Measurements from ENCODE around the gene MCTP1. TPM values are rescaled to one million over a fixed set of nuclear protein-coding genes. Genes with fewer than 3 reads are reported as not detected.

The MCTP1 gene
- total and polyA plus RNA-seq, 2 donors: 5.9 to 20.2 TPM

DNA sequence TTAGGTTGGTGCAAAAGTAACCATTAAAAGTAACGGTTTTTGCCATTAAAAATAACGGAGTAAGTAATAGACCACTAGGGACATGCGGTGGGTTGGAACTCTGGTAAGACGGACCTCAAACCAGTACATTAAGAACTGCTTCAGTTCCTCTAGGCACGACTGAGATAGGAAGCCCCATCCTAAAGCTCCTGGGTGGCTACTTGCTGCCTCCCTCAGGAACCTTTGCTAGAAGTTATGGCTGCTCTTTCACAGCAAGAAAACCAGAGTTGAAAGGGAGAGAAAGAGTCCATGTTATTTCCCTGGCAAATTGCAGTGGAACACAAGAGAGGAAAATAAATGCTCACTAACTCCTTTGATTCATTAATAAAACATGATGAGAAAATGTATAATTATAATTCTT, 47.6 kb downstream of the MCTP1 start:
- Histone ChIP-seq H3K9me3 (ENCODE audit: control insufficient read depth in 2 of 2, insufficient read depth in 1 of 2, low read length in 1 of 2) (no peaks in the 10 kb centered on the region), H3K4me3 (ENCODE audit: low read length in 2 of 2) (no peak overlapping the region), H3K27me3 (ENCODE audit: control insufficient read depth in 2 of 2, insufficient read depth in 1 of 2, low read length in 1 of 2) (no peaks in the 10 kb centered on the region), H3K27ac (ENCODE audit: low read depth in 1 of 2, low read length in 1 of 2) (no peak overlapping the region), H3K4me1 (ENCODE audit: control insufficient read depth in 2 of 2, insufficient read depth in 2 of 2, low read length in 2 of 2) (no peaks in the 10 kb centered on the region), H3K36me3 (ENCODE audit: control insufficient read depth in 2 of 2, insufficient read depth in 2 of 2, low read length in 1 of 2) (no peaks in the 10 kb centered on the region)
- DNase-seq (ENCODE audit: low read depth in 6 of 9, low spot score in 9 of 9): no peak
- WGBS: 91% methylated on average over 5 of the region's 5 CpGs

GRCh38 chr5:95235439-95235982, 49.4 kb downstream of the MCTP1 start:
- Histone ChIP-seq H3K4me3 (ENCODE audit: low read length in 2 of 2) (no peak overlapping the region), H3K27ac (ENCODE audit: low read depth in 1 of 2, low read length in 1 of 2) (no peak overlapping the region), H3K9me3 (ENCODE audit: control insufficient read depth in 2 of 2, insufficient read depth in 1 of 2, low read length in 1 of 2) (no peaks in the 10 kb centered on the region), H3K4me1 (ENCODE audit: control insufficient read depth in 2 of 2, insufficient read depth in 2 of 2, low read length in 2 of 2) (no peaks in the 10 kb centered on the region), H3K27me3 (ENCODE audit: control insufficient read depth in 2 of 2, insufficient read depth in 1 of 2, low read length in 1 of 2) (no peaks in the 10 kb centered on the region), H3K36me3 (ENCODE audit: control insufficient read depth in 2 of 2, insufficient read depth in 2 of 2, low read length in 1 of 2) (no peaks in the 10 kb centered on the region)
- no peak for DNase-seq (ENCODE audit: low read depth in 6 of 9, low spot score in 9 of 9)
- 99% methylated on average over 1 of the region's 1 CpG for WGBS

- Histone ChIP-seq H3K4me3 (ENCODE audit: low read length in 2 of 2) (no peak overlapping the region), H3K9me3 (ENCODE audit: control insufficient read depth in 2 of 2, insufficient read depth in 1 of 2, low read length in 1 of 2) (no peaks in the 10 kb centered on the region), H3K4me1 (ENCODE audit: control insufficient read depth in 2 of 2, insufficient read depth in 2 of 2, low read length in 2 of 2) (no peaks in the 10 kb centered on the region), H3K27me3 (ENCODE audit: control insufficient read depth in 2 of 2, insufficient read depth in 1 of 2, low read length in 1 of 2) (no peaks in the 10 kb centered on the region), H3K27ac (ENCODE audit: low read depth in 1 of 2, low read length in 1 of 2) (no peak overlapping the region), H3K36me3 (ENCODE audit: control insufficient read depth in 2 of 2, insufficient read depth in 2 of 2, low read length in 1 of 2) (no peaks in the 10 kb centered on the region)
- no peak for DNase-seq (ENCODE audit: low read depth in 6 of 9, low spot score in 9 of 9)
- WGBS: 97% methylated on average over 2 of the region's 2 CpGs
Measured at GRCh38 chr5:95229646-95230045, 55.2 kb downstream of the MCTP1 start.

DNA sequence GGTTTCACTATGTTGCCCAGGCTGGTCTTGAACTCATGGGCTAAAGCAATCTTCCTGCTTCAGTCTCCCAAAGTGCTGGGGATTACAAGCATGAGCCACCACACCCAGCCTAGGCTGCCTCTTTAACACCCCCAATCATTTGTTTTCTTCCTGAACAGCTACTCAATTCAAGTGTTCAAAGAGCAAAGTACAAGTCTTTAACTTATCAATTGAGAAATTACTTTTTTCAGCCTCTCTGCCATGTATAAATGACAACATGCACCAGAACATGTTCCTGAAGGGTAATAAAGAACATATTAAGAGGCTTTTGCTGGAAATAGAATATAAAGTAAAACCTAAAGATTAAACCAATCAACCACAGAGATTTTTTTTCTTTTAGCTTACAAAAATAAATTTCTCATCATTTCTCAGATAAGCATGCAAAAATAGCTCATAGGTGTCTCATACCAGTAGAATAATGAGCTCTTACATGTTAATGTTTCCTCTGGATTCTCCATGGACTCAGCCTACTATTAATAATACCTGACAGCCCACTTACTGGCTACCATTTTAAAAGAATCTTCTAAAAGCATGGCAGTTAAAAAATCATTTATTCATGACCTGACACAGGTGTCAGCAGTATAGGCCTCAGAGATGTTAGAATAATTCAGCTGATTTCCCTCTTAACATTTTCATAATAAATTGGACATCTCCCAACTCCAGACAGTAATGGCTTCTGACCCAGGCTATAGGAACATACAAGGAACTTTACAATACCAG, 60.0 kb downstream of the MCTP1 start:
- H3K9me3 ChIP-seq (ENCODE audit: control insufficient read depth in 2 of 2, insufficient read depth in 1 of 2, low read length in 1 of 2): no peaks in the 10 kb centered on the region
- no peaks in the 10 kb centered on the region for H3K36me3 ChIP-seq (ENCODE audit: control insufficient read depth in 2 of 2, insufficient read depth in 2 of 2, low read length in 1 of 2)
- H3K4me3 ChIP-seq (ENCODE audit: low read length in 2 of 2): no peak overlapping the region
- no peaks in the 10 kb centered on the region for H3K27me3 ChIP-seq (ENCODE audit: control insufficient read depth in 2 of 2, insufficient read depth in 1 of 2, low read length in 1 of 2)
- no peak overlapping the region for H3K27ac ChIP-seq (ENCODE audit: low read depth in 1 of 2, low read length in 1 of 2)
- H3K4me1 ChIP-seq (ENCODE audit: control insufficient read depth in 2 of 2, insufficient read depth in 2 of 2, low read length in 2 of 2): no peaks in the 10 kb centered on the region
- DNase-seq (ENCODE audit: low read depth in 6 of 9, low spot score in 9 of 9): no peak

GRCh38 chr5:95223566-95224258, 61.2 kb downstream of the MCTP1 start:
- over 99% methylated on average over 2 of the region's 2 CpGs for WGBS
- H3K36me3 ChIP-seq (ENCODE audit: control insufficient read depth in 2 of 2, insufficient read depth in 2 of 2, low read length in 1 of 2): no peaks in the 10 kb centered on the region
- DNase-seq (ENCODE audit: low read depth in 6 of 9, low spot score in 9 of 9): no peak
- no peak overlapping the region for H3K27ac ChIP-seq (ENCODE audit: low read depth in 1 of 2, low read length in 1 of 2)
- no peaks in the 10 kb centered on the region for H3K4me1 ChIP-seq (ENCODE audit: control insufficient read depth in 2 of 2, insufficient read depth in 2 of 2, low read length in 2 of 2)
- H3K4me3 ChIP-seq (ENCODE audit: low read length in 2 of 2): no peak overlapping the region
- H3K9me3 ChIP-seq (ENCODE audit: control insufficient read depth in 2 of 2, insufficient read depth in 1 of 2, low read length in 1 of 2): no peaks in the 10 kb centered on the region
- H3K27me3 ChIP-seq (ENCODE audit: control insufficient read depth in 2 of 2, insufficient read depth in 1 of 2, low read length in 1 of 2): no peaks in the 10 kb centered on the region

DNA sequence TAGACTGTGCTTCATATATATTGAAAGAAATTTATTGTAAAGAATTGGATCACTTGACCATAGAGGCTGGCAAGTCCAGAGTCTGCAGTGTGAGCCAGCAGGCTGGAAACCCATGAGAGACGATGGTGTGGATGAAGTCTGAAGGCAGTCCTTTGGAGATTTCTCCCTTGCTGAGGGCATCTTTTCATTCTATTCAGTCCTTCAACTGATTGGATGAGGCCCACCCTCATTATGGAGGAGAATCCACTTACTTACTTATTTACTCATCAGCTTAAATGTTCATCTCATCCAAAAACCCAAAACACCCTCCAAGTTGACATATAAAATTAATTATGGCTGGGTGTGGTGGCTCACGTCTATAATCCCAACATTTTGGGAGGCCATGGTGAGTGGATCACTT, 62.1 kb downstream of the MCTP1 start:
- no peak for DNase-seq (ENCODE audit: low read depth in 6 of 9, low spot score in 9 of 9)
- Histone ChIP-seq H3K4me3 (ENCODE audit: low read length in 2 of 2) (no peak overlapping the region), H3K27ac (ENCODE audit: low read depth in 1 of 2, low read length in 1 of 2) (no peak overlapping the region), H3K27me3 (ENCODE audit: control insufficient read depth in 2 of 2, insufficient read depth in 1 of 2, low read length in 1 of 2) (no peaks in the 10 kb centered on the region), H3K36me3 (ENCODE audit: control insufficient read depth in 2 of 2, insufficient read depth in 2 of 2, low read length in 1 of 2) (no peaks in the 10 kb centered on the region), H3K4me1 (ENCODE audit: control insufficient read depth in 2 of 2, insufficient read depth in 2 of 2, low read length in 2 of 2) (no peaks in the 10 kb centered on the region), H3K9me3 (ENCODE audit: control insufficient read depth in 2 of 2, insufficient read depth in 1 of 2, low read length in 1 of 2) (no peaks in the 10 kb centered on the region)
- WGBS: over 99% methylated on average over 2 of the region's 2 CpGs

DNA sequence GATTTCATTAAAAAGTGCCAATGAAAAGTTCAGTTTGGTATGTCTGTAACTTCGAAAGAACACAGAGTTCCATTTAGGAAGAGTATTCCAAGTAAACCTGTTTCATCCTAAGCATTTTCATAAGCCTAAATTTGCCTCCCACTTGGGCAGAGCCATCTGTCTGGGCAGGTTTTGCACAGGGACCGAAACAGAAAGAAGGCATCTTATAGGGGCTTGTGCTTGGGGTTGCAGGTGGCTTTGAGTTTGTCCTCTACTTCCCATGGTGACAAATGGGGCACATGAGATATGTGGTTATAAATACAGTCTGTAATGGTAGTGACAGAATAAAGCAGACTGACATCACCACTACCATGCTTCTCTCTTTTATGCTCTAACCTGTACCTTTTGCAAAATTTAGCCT, 63.7 kb downstream of the MCTP1 start:
- Histone ChIP-seq H3K4me1 (ENCODE audit: control insufficient read depth in 2 of 2, insufficient read depth in 2 of 2, low read length in 2 of 2) (no peaks in the 10 kb centered on the region), H3K36me3 (ENCODE audit: control insufficient read depth in 2 of 2, insufficient read depth in 2 of 2, low read length in 1 of 2) (no peaks in the 10 kb centered on the region), H3K9me3 (ENCODE audit: control insufficient read depth in 2 of 2, insufficient read depth in 1 of 2, low read length in 1 of 2) (no peaks in the 10 kb centered on the region), H3K27me3 (ENCODE audit: control insufficient read depth in 2 of 2, insufficient read depth in 1 of 2, low read length in 1 of 2) (no peaks in the 10 kb centered on the region), H3K27ac (ENCODE audit: low read depth in 1 of 2, low read length in 1 of 2) (no peak overlapping the region), H3K4me3 (ENCODE audit: low read length in 2 of 2) (no peak overlapping the region)
- no peak for DNase-seq (ENCODE audit: low read depth in 6 of 9, low spot score in 9 of 9)
- 95% methylated on average over 2 of the region's 2 CpGs for WGBS

DNA sequence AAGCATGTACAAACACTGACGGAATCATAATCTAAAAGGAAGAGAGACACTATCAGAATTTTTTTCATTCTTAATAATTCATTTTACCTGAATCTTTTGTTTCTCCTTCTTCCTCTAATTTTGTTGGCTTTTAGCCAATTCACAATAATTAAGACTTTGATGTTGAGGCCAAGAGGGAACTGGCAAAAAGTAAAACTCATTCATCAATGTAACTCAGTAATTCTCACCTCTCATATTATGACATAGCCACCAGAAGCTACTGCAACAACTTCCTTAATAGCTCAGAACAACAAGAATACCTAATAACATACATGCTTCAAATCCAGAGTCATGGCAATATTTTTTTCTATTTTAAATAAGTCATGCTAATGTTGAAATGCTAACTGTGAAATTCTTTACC, 64.5 kb downstream of the MCTP1 start:
- H3K27me3 ChIP-seq (ENCODE audit: control insufficient read depth in 2 of 2, insufficient read depth in 1 of 2, low read length in 1 of 2): no peaks in the 10 kb centered on the region
- no peaks in the 10 kb centered on the region for H3K9me3 ChIP-seq (ENCODE audit: control insufficient read depth in 2 of 2, insufficient read depth in 1 of 2, low read length in 1 of 2)
- no peak overlapping the region for H3K4me3 ChIP-seq (ENCODE audit: low read length in 2 of 2)
- WGBS: 91% methylated on average over 1 of the region's 1 CpG
- no peak overlapping the region for H3K27ac ChIP-seq (ENCODE audit: low read depth in 1 of 2, low read length in 1 of 2)
- no peaks in the 10 kb centered on the region for H3K4me1 ChIP-seq (ENCODE audit: control insufficient read depth in 2 of 2, insufficient read depth in 2 of 2, low read length in 2 of 2)
- DNase-seq (ENCODE audit: low read depth in 6 of 9, low spot score in 9 of 9): no peak
- no peaks in the 10 kb centered on the region for H3K36me3 ChIP-seq (ENCODE audit: control insufficient read depth in 2 of 2, insufficient read depth in 2 of 2, low read length in 1 of 2)

- no peak overlapping the region for H3K4me3 ChIP-seq (ENCODE audit: low read length in 2 of 2)
- H3K27me3 ChIP-seq (ENCODE audit: control insufficient read depth in 2 of 2, insufficient read depth in 1 of 2, low read length in 1 of 2): no peaks in the 10 kb centered on the region
- H3K4me1 ChIP-seq (ENCODE audit: control insufficient read depth in 2 of 2, insufficient read depth in 2 of 2, low read length in 2 of 2): no peaks in the 10 kb centered on the region
- H3K27ac ChIP-seq (ENCODE audit: low read depth in 1 of 2, low read length in 1 of 2): no peak overlapping the region
- WGBS: 95% methylated on average over 3 of the region's 3 CpGs
- H3K36me3 ChIP-seq (ENCODE audit: control insufficient read depth in 2 of 2, insufficient read depth in 2 of 2, low read length in 1 of 2): no peaks in the 10 kb centered on the region
- no peaks in the 10 kb centered on the region for H3K9me3 ChIP-seq (ENCODE audit: control insufficient read depth in 2 of 2, insufficient read depth in 1 of 2, low read length in 1 of 2)
- DNase-seq (ENCODE audit: low read depth in 6 of 9, low spot score in 9 of 9): no peak
Measured at GRCh38 chr5:95219411-95219810, 65.5 kb downstream of the MCTP1 start.
